HepG2 (cell line): ENCODE measurements around the gene ARL2. TPM values are rescaled to one million over a fixed set of nuclear protein-coding genes. Genes with fewer than 3 reads are reported as not detected.
A peak's percentile ranks its signal among the peaks of the same experiment; 100 is the strongest.

Source experiments
- BRCA1 ChIP-seq: sonication (generic); formaldehyde crosslinking; IDR thresholded peaks from 2 replicates; pipeline ENCODE4 v1.4.0; 2020; ENCODE audit warnings: missing genetic modification reagents
- CENPT ChIP-seq: sonication (generic); formaldehyde crosslinking; IDR thresholded peaks from 2 replicates; pipeline ENCODE4 v1.8.0; 2022; ENCODE audit warnings: low read depth, mild to moderate bottlenecking, moderate library complexity, missing genetic modification reagents
- GATAD1 ChIP-seq: IDR thresholded peaks from 2 replicates; pipeline ENCODE4 v1.6.1; 2016; ENCODE audit warnings: missing genetic modification reagents, missing compliant biosample characterization
- GPN1 ChIP-seq: sonication (generic); formaldehyde crosslinking; IDR thresholded peaks from 2 replicates; pipeline ENCODE4 v1.5.1; 2020; ENCODE audit warnings: missing genetic modification reagents, borderline replicate concordance
- GZF1 ChIP-seq: sonication (generic); formaldehyde crosslinking; IDR thresholded peaks from 2 replicates; pipeline ENCODE4 v1.5.1; 2020; ENCODE audit warnings: mild to moderate bottlenecking, missing genetic modification reagents
- NR2F6 ChIP-seq, 2 experiments: IDR thresholded peaks; 2 replicates each; pipeline ENCODE4 v1.6.1; 2016; ENCODE audit warnings: antibody characterized with exemption in 1 of 2, mild to moderate bottlenecking in 1 of 2
- PPARG ChIP-seq: conservative IDR thresholded peaks from 2 replicates; pipeline ENCODE4 v1.6.1; 2016; ENCODE audit warnings: missing biosample characterization, missing genetic modification reagents
- REPIN1 ChIP-seq: sonication (generic); formaldehyde crosslinking; IDR thresholded peaks from 2 replicates; pipeline ENCODE4 v1.8.0; 2022; ENCODE audit warnings: missing genetic modification reagents, low read depth, mild to moderate bottlenecking, borderline replicate concordance
- TRIM24 ChIP-seq: sonication (generic); formaldehyde crosslinking; IDR thresholded peaks from 2 replicates; pipeline ENCODE4 v1.8.0; 2022; ENCODE audit warnings: mild to moderate bottlenecking, missing genetic modification reagents
- ZBTB26 ChIP-seq: IDR thresholded peaks from 2 replicates; pipeline ENCODE4 v1.6.1; 2016; ENCODE audit warnings: missing compliant biosample characterization, missing genetic modification reagents, borderline replicate concordance
- ZHX1 ChIP-seq: sonication (generic); formaldehyde crosslinking; IDR thresholded peaks from 2 replicates; pipeline ENCODE4 v1.8.1; 2022; ENCODE audit warnings: low read depth, mild to moderate bottlenecking, missing genetic modification reagents
- ZMAT5 ChIP-seq: sonication (generic); formaldehyde crosslinking; IDR thresholded peaks from 2 replicates; pipeline ENCODE4 v1.5.0; 2020; ENCODE audit warnings: mild to moderate bottlenecking, low read depth, missing genetic modification reagents, borderline replicate concordance
- ZNF264 ChIP-seq: sonication (generic); formaldehyde crosslinking; IDR thresholded peaks from 2 replicates; pipeline ENCODE4 v1.4.0; 2020; ENCODE audit warnings: missing genetic modification reagents
- ZNF407 ChIP-seq: sonication (generic); formaldehyde crosslinking; IDR thresholded peaks from one replicate; pipeline ENCODE4 v1.5.1; 2020; ENCODE audit warnings: mild to moderate bottlenecking, missing genetic modification reagents; ENCODE audit errors: not compliant biosample characterization
- ZNF557 ChIP-seq: sonication (generic); formaldehyde crosslinking; IDR thresholded peaks from 2 replicates; pipeline ENCODE4 v1.4.0; 2020; ENCODE audit warnings: missing genetic modification reagents
- ZNF761 ChIP-seq: sonication (generic); formaldehyde crosslinking; conservative IDR thresholded peaks from 2 replicates; pipeline ENCODE4 v1.4.0; 2020; ENCODE audit warnings: mild to moderate bottlenecking, missing genetic modification reagents
- ZNF784 ChIP-seq: sonication (generic); formaldehyde crosslinking; IDR thresholded peaks from 2 replicates; pipeline ENCODE4 v1.5.1; 2020; ENCODE audit warnings: missing genetic modification reagents, mild to moderate bottlenecking, borderline replicate concordance
- polyA plus RNA-seq, 8 experiments: library from polyadenylated mRNA; depleted of rRNA in 3 of 8; stranded (reverse) in 7 of 8; unstranded in 1 of 8; fragments of >200 nt; fragmentation: Illumina TruSeq in 4 of 8; extraction: Trizol in 4 of 8; gene quantifications; 2 replicates each; pipeline versions ENCODE4 v1.2.1 to v1.2.3, GENCODE V29; 2011 to 2016; ENCODE audit warnings: low read depth in 4 of 8, missing spikeins in 1 of 8, mixed read lengths in 1 of 8; ENCODE audit not compliant: insufficient read depth in 1 of 8
- total RNA-seq, 5 experiments: library from RNA; depleted of rRNA; stranded (reverse); fragments of >200 nt; fragmentation: Illumina TruSeq; extraction: Trizol; gene quantifications; 2 replicates each; pipeline ENCODE4 v1.2.3, GENCODE V29; 2016; ENCODE audit warnings: low read depth in 1 of 5

ARL2 gene
- total and polyA plus RNA-seq, 2 of the 13 experiments (the other 11 are each of a cell fraction or from before 2014, with no cell fraction given): 82.9 to 84.4 TPM

- TF ChIP-seq ZNF557 (CRISPR knock-in tag) (no peak), ZNF407 (CRISPR knock-in tag) (no peak), ZNF264 (CRISPR knock-in tag) (no peak), ZNF761 (CRISPR knock-in tag) (no peak), REPIN1 (CRISPR knock-in tag) (no peak), GATAD1 (no peak), ZNF784 (CRISPR knock-in tag) (0 out of 2 replicates have a peak, but pooled peaks have one; percentile 7), PPARG (CRISPR knock-in tag) (no peak), ZBTB26 (CRISPR knock-in tag) (no peak), NR2F6 (IDR thresholded peaks at IDR 0.05) (no peak), NR2F6 (CRISPR knock-in tag; IDR thresholded peaks at IDR 0.05) (no peak), TRIM24 (CRISPR knock-in tag) (no peak), GZF1 (CRISPR knock-in tag) (no peak), GPN1 (no peak), ZMAT5 (no peak), ZHX1 (CRISPR knock-in tag) (peak; percentile 32; the same call in 1 of the 2 replicates), BRCA1 (peak; percentile 69; the same call in 1 of the 2 replicates), CENPT (CRISPR knock-in tag) (no peak)
These were observed 17.6 kb upstream of the ARL2 start (continued) for GRCh38 chr11:64996327-64996709.
